GM18868 (cell line): ENCODE results near the gene MAP7D1.
"Not testable (repeated sequence)": the region's sequence is repeated elsewhere in the genome, so short reads cannot be mapped to it uniquely, and the experiment has no call there.

Experiments
- ATAC-seq: cut with Tn5 transposase; IDR thresholded peaks from one replicate; pipeline ENCODE4 v1.9.1; 2021; ENCODE audit warnings: mild to moderate bottlenecking, moderate library complexity; ENCODE audit not compliant: unreplicated experiment

Gene MAP7D1

DNA sequence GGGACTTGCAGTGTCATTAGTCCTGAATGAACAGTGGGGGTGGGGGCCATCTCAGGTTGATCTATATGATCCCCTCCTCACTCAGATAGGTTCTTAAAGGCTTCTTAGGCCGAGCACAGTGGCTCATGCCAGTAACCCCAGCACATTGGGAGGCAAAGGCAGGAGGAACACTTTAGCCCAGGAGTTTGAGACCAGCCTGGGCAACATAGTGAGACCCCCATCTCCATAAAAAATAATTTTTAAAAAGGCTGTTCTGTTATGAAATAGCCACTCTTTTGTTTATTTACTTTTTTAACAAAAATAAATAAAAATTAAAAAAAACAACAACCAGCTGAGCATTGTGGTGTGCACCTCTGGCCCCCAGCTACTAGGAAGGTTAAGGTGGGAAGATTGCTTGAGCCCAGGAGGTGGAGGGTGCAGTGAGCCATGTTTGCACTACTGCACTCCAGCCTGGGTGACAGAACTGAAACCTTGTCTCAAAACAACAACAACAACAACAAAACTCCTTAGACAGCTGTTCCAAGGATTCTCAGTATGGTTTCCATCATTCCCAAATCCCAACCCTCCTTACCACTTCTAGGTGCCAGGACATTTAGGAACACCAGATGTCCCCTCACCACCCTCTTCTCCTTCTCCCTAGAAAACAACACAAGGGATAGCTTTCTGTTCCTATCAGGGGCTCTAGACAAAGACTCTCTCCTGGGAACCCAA is 4.7 kb upstream of the MAP7D1 start:
- ATAC-seq = no peak

- no peak for ATAC-seq
Observed at GRCh38 chr1:36151845-36152203, 4.1 kb upstream of the MAP7D1 start.

DNA sequence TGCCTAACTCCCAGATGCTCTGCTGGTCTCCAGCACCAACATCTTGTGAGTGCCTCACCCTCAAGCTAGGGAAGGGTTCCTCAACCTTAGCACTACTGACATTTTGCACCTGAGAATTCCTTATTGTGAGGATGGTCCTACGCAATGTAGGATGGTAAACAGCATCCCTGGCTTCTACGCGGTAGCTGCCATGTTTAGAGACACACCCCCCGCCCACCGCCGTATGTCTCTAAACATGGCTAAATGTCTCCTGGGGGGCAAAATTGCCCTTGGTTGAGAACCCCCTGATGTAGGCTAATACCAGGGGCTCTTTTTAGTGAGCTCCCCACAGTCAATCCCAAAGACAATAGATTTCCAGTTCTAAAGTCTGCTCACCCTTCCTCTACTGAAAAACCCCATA is 2.5 kb upstream of the MAP7D1 start:
- no peak for ATAC-seq

- no peak for ATAC-seq
Observed at GRCh38 chr1:36154335-36154734, 1.6 kb upstream of the MAP7D1 start.

DNA sequence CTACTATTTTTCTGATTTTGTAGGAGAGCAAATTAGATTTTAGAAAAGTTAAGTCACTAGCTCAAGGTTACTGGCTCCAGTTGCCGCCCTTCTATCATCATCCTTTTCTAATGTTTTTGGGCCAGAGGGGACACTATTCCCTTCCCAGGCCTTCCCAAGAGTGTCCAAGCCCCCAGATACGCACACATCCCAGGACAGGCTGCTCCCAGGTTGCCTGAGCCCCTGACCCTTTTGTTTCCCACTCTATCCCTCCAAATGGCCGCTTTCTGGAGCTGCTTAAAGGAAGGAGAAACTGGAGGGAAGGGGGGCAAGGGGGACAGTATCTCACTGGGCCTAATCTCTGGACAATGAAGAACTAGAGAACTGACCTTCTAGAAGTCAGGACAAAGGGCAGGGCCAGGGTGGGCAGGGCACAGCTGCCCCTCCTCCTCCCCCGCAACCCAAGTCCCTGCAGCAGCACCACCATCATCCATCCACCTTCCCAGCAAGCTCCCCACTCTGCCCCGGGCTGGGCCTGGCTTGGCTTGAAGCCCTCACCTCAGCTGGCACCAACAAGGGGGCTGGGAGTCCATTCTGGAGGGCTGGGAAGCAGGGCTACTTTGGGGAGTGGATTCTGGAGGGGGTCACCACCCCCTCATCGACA is 1.1 kb upstream of the MAP7D1 start:
- ATAC-seq = no peak

GRCh38 chr1:36156329-36157114 is 562 bp downstream of the MAP7D1 start:
- peak; percentile 4 for ATAC-seq

DNA sequence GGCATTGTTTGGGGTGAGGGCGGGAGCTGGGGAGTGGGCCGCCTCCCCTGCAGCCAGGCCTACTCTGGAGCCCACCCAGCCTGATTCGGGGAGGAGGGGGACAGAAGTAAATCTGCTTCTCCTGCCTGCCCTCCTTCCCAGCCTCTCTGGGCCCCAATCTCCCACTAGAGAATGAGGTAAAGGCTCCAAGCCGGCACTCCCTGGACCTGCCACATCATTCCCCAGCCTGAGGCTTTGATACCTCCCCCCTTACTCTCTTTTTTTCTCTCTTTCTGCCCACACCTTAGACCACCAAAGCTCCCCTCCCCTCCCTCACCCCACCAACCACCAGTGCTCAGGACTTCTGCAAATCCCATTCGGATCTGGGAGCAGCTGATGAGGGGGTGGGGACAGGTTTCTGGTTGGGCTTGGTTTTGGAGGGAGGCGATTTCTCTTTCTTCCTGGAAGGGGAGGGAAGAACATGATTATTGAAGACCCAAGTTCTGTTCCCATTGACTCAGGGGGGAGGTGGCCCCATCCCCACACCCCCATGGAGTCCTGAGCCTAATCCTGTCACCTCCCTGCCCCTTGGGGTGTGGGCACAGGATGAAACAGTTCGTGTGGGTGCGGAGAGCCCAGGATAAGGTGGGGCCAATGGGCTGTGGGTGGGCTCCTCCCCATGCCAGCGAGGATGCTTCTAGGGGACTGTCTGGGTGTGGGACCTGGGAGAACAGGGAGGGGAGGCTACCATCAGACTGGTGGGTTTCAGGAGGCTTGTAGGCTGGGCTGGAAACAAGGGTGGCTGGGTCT is 1.3 kb downstream of the MAP7D1 start:
- ATAC-seq = no peak

- no peak for ATAC-seq
Observed at GRCh38 chr1:36157973-36158826, 2.2 kb downstream of the MAP7D1 start.

- not testable (repeated sequence) for ATAC-seq
Observed at GRCh38 chr1:36158827-36159252, 2.9 kb downstream of the MAP7D1 start.

DNA sequence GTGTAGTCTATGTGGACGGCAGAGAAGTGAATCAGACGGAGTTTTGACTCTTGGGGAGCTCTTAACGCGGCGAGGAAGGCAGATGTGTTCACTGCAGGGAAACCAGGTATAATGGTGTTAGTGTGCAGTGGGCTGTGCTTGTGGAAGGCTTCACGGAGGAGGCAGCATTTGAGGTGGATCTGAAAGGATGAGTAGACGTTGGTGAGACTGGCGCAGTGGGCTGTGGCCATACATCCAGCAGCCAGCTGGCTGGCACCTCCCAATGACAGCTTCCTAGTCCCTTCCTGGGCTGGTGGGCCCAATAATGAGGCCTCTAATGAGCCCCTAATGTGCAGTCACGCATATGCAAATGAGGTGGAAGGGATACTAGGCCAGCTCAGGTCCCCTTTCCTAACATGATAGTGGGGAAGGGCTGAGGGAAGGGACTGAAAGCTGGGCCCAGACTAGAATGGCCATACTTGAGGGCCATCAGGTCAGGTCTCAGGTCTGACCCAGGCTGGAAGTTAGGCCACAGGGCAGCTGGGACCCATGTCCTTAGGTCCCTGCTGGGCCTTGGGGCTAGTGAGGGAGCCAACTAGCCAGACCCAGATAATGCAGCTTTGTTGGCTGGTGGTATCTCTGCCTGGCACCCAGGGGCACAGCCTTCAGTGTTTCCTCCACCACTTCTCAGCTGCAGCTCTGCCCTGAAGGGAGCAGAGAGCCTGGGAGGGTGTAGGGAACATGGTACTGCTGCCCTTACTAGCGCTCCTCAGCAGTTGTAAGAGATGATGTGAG is 3.8 kb downstream of the MAP7D1 start:
- ATAC-seq = no peak

DNA sequence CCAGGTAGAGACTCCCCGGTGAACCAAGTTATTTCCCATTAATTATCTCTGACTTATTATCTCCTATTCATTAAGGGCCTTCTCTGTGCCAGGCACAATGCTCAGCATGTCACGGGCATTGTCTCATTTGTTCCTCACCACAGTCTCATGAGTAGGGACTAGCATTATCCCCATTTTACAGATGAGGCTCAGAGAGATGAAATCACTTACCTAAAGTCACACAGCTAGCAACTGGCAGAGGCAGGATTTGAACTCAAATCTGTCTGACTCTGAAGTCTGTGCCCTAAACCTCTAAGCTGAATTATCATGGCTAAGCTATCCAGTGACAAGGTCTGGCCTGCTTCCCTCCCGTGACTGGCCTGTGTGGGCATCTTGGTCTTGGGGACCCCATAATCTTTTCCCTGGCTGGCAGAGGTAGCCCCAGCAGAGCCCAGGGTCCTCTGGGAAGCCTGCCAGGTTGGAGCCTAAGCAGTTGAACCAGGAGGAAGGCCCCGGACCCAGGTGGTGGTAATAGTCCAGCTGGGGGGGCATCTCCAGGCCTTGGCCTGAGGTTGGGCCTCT is 4.5 kb downstream of the MAP7D1 start:
- ATAC-seq = no peak

DNA sequence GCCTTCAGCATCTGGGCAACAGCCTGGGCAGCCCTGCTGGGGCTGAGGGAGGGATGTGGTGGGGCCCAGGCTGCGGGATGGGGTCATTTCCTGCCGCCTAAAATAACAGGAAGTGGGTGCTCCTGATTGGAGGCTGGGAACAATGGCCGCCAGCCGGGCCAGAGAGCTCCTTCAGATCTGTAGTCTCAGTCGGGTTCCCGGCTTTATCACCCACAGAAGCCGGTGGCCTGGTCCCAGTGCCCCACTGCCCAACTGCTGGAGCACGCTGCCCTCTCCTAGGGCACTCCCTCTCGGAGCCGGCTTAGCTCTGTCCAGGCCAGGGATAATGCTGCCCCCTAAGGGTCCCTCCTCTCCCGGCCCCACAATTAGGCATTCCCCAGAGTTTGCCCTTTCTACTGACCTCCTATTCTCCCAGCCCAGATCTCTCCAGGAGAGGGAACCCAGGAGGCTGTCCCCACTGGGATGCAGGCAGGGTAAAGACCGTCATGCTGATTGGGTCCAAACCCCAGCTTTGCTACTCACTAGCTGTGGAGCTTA is 5.1 kb downstream of the MAP7D1 start:
- ATAC-seq = no peak

DNA sequence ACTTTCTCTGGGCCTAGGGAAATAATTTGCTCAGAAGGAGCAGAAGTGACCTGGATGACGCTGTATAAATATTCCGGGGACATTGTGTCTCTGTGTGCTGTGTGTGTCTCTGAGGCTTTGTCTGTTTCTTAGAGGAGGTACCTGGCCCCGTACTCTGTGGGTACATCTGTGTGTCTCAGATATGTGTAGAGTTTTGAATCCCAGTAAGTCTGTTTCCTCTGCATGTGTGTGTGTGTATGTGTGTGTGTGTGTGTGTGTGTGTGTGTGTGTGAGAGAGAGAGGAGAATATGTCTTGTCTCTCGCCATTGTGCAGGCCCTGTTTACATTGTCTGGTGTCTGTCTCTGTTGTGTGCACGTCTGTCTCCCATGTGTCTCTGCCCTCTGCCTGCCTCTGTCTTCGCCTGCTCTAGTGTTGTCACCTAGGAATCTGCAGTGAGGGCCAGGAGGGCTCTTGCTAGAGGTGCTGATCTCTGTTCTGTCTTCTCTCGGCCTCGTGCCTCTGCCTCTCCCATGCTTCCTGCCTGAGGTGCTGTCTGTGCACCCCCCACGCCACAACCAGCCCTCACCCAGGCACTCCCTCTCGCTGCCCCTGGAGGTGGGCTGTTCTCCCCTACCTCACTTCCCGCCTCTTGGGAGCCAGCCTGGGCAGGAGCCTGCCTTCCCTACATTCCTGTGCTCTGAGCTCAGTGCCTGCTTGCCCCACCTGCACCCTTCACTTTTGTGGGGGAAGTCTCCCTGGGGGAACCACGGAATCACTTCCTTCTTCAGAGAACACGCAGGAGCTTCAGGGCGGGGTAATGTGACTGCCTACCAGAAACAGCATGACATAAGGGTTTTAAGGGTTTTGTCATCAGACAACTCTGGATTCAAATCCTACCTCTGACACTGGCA is 5.9 kb downstream of the MAP7D1 start:
- peak; percentile 58 for ATAC-seq

DNA sequence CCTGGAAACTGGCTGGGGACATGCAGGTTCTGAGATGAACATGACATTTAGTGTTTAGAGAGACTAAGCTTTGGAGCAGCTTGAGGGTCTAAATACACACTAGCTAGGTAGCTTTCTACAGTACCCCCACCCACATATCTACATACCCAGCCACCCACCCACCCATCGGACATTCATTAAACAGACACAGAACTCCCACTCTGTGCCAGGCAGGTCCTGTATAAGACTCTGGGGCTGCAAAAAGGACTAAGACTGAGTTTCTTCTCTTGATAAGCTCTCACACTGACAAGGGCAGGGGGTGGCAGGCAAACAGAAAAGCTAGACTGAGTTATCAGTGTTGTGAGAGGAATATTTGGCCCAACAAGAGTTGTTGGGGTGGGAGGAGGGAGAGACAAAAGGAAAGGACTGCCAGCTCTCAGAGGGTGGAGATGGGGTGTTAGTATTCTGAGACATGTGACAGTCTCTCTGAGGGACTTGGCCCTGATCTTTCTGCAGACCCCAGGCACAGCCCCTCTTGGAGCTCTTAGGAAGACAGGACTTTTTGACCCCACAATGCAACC is 6.8 kb downstream of the MAP7D1 start:
- no peak for ATAC-seq

DNA sequence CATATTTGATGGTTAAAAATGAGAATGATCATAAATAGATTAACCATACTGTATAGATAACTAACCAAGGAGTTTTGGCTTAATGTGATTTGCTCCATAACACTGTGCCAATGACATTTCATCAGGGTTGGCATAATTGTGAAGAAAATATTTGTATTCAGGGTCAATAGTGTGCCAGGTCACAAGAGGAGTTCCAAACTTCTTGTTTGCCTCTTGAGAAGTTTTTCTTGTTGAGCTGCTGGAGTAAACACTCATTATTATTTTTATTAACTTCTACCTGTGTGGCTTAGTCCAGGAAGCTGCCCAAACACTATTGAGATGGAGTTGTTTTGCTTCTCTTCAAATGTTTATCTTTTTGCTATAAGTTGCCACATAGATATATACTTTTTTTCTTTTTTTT is 7.5 kb downstream of the MAP7D1 start:
- no peak for ATAC-seq

DNA sequence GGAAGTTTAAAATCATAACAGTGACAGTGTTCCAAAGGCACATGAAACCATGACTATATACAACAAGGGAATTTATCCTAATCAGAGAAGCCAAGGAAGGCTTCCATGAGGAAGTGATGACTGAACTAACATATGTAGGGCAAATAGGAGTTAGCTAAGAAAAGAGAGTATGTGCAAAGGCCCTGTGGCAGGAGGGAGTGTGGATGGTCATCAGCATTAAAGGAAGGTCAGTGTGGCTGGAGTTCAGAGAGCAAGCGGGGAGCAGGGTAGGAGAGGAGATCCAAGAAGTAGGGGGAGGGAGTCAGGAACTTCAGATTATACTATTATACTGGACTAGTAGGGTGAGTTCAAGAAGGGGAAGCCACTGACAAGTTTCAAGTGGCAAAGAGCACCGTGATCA is 8.4 kb downstream of the MAP7D1 start:
- ATAC-seq = no peak

- no peak for ATAC-seq
Observed at GRCh38 chr1:36165145-36165544, 9.2 kb downstream of the MAP7D1 start.

GRCh38 chr1:36166136-36166535 is 10.2 kb downstream of the MAP7D1 start:
- ATAC-seq = no peak
